HG03565 (cell line): ENCODE measurements around the gene MEOX1.

ENCODE experiments used
- ATAC-seq: cut with Tn5 transposase; IDR thresholded peaks from one replicate; pipeline ENCODE4 v1.9.1; 2021; ENCODE audit warnings: mild to moderate bottlenecking, moderate library complexity; ENCODE audit not compliant: unreplicated experiment

The MEOX1 gene

GRCh38 chr17:43597624-43598356, 63.9 kb downstream of the MEOX1 start:
- ATAC-seq = no peak

GRCh38 chr17:43595466-43595865, 66.3 kb downstream of the MEOX1 start:
- no peak for ATAC-seq

GRCh38 chr17:43591779-43592562, 69.8 kb downstream of the MEOX1 start:
- ATAC-seq = no peak

- ATAC-seq = no peak
These were observed 70.7 kb downstream of the MEOX1 start for GRCh38 chr17:43591001-43591400.
